Prostate gland (tissue), 2 donors: Measurements from ENCODE around the gene NYAP2. TPM values are rescaled to one million over a fixed set of nuclear protein-coding genes. Genes with fewer than 3 reads are reported as not detected.

Experiments
- DNase-seq: peaks from one replicate; pipeline ENCODE4 v3.0.0-alpha.2; 2019; ENCODE audit warnings: low spot score
- H3K27ac ChIP-seq, 2 donors: fragments of 200-600 bp; sonication (generic); 2 replicates each; pipeline ENCODE4 v1.5.1; 2017 to 2019
- H3K27me3 ChIP-seq: fragments of 200-600 bp; sonication (generic); replicated peaks from 2 replicates; pipeline ENCODE4 v1.5.1; 2019; ENCODE audit not compliant: insufficient read depth
- H3K36me3 ChIP-seq, 2 donors: fragments of 200-600 bp; sonication (generic); 1 replicate in 1 of 2; 2 replicates in 1 of 2; pipeline versions ENCODE4 v1.5.1 to v1.8.1; 2017 to 2019
- H3K4me1 ChIP-seq: fragments of 200-600 bp; sonication (generic); replicated peaks from 2 replicates; pipeline ENCODE4 v1.5.1; 2019
- H3K4me3 ChIP-seq, 2 donors: fragments of 200-600 bp; sonication (generic); 2 replicates each; pipeline ENCODE4 v1.5.1; 2017 to 2019
- H3K9me3 ChIP-seq: fragments of 200-600 bp; sonication (generic); 2 replicates; pipeline ENCODE4 v1.5.1; 2017
- CTCF ChIP-seq, 4 experiments: fragments of 200-600 bp in 2 of 4; fragments of 450-650 bp in 2 of 4; sonication (generic) in 2 of 4; IDR thresholded peaks; 1 replicate in 3 of 4; 2 replicates in 1 of 4; pipeline ENCODE4 v1.5.1; 2016 to 2019; ENCODE audit warnings: antibody characterized with exemption in 4 of 4, mild to moderate bottlenecking in 2 of 4, moderate library complexity in 2 of 4
- POLR2A ChIP-seq: fragments of 450-650 bp; IDR thresholded peaks from one replicate; pipeline ENCODE4 v1.6.1; 2016; ENCODE audit warnings: antibody characterized with exemption, mild to moderate bottlenecking
- POLR2AphosphoS5 ChIP-seq: sonication (generic); formaldehyde crosslinking; IDR thresholded peaks from one replicate; pipeline ENCODE4 v1.6.1; 2017; ENCODE audit warnings: antibody characterized with exemption
- WGBS: methylation state at CpG from one replicate; pipeline ENCODE4 v1.1.5; 2018; 5-methylcytosine and 5-hydroxymethylcytosine counted together
- intact Hi-C: fragments of 100-400 bp; cut with DNase I; formaldehyde crosslinking; loops from one replicate; pipeline ENCODE4 v1.14.2; 2022
- total RNA-seq, 2 donors: library from RNA; depleted of rRNA; stranded (reverse); fragments of >200 nt; gene quantifications; one replicate each; pipeline ENCODE4 v1.1.0, GENCODE V29; 2016

The NYAP2 gene
- total RNA-seq, 2 donors from 2014 or later, result 0.14 TPM; not detected in 1

- H3K4me1 ChIP-seq, result no peaks in the 10 kb centered on the region
- no peaks in the 10 kb centered on the region for H3K36me3 ChIP-seq
- TF ChIP-seq POLR2AphosphoS5 (no peak), POLR2A (no peak), CTCF (IDR thresholded peaks at IDR 0.05) (no peak)
- DNase-seq, result no peak
- H3K4me3 ChIP-seq, result no peak overlapping the region
- peaks cover 2% of the 10 kb centered on the region for H3K27me3 ChIP-seq
- H3K27ac ChIP-seq, result no peak overlapping the region
- intact Hi-C loops, result no loop called here
- no peaks in the 10 kb centered on the region for H3K9me3 ChIP-seq
- WGBS, result 91% methylated on average over 3 of the region's 3 CpGs
Measured at GRCh38 chr2:225484751-225485150, 85.2 kb downstream of the NYAP2 start.

- TF ChIP-seq CTCF (IDR thresholded peaks at IDR 0.05) (no peak), POLR2AphosphoS5 (no peak), POLR2A (no peak)
- WGBS, result 87% methylated on average over 3 of the region's 3 CpGs
- no peak overlapping the region for H3K4me3 ChIP-seq
- H3K27me3 ChIP-seq, result no peaks in the 10 kb centered on the region
- H3K27ac ChIP-seq, result no peak overlapping the region
- intact Hi-C loops, result no loop called here
- H3K9me3 ChIP-seq, result no peaks in the 10 kb centered on the region
- no peak for DNase-seq
- no peaks in the 10 kb centered on the region for H3K4me1 ChIP-seq
- H3K36me3 ChIP-seq, result no peaks in the 10 kb centered on the region
Measured at GRCh38 chr2:225486236-225486635, 86.7 kb downstream of the NYAP2 start.

GRCh38 chr2:225487878-225488416 lies 88.4 kb downstream of the NYAP2 start:
- no peaks in the 10 kb centered on the region for H3K4me1 ChIP-seq

GRCh38 chr2:225488743-225489142 lies 89.2 kb downstream of the NYAP2 start:
- H3K4me3 ChIP-seq, result no peak overlapping the region
- TF ChIP-seq POLR2A (no peak), CTCF (IDR thresholded peaks at IDR 0.05) (no peak)

More at GRCh38 chr2:225487878-225488416, 88.4 kb downstream of the NYAP2 start:
- no peak for DNase-seq
- Histone ChIP-seq H3K9me3 (no peaks in the 10 kb centered on the region), H3K36me3 (no peaks in the 10 kb centered on the region), H3K27me3 (no peaks in the 10 kb centered on the region), H3K27ac (no peak overlapping the region), H3K4me3 (no peak overlapping the region)
- no peak for TF ChIP-seq CTCF (IDR thresholded peaks at IDR 0.05)
- 20% methylated on average over 2 of the region's 2 CpGs for WGBS
- intact Hi-C loops, result no loop called here

GRCh38 chr2:225493420-225494099 lies 94.0 kb downstream of the NYAP2 start:
- WGBS, result 94% methylated on average over 5 of the region's 5 CpGs
- no peak overlapping the region for H3K4me3 ChIP-seq
- no peak overlapping the region for H3K27ac ChIP-seq
- no peaks in the 10 kb centered on the region for H3K9me3 ChIP-seq
- intact Hi-C loops, result no loop called here
- no peaks in the 10 kb centered on the region for H3K4me1 ChIP-seq
- no peaks in the 10 kb centered on the region for H3K36me3 ChIP-seq
- no peak for TF ChIP-seq POLR2A
- TF ChIP-seq POLR2AphosphoS5, result no peak
- no peak for TF ChIP-seq CTCF (IDR thresholded peaks at IDR 0.05)
- H3K27me3 ChIP-seq, result no peaks in the 10 kb centered on the region
- no peak for DNase-seq

More at GRCh38 chr2:225488743-225489142, 89.2 kb downstream of the NYAP2 start:
- Histone ChIP-seq H3K9me3 (no peaks in the 10 kb centered on the region), H3K27ac (no peak overlapping the region), H3K36me3 (no peaks in the 10 kb centered on the region), H3K27me3 (no peaks in the 10 kb centered on the region), H3K4me1 (no peaks in the 10 kb centered on the region)
- no peak for DNase-seq
- intact Hi-C loops, result no loop called here
- WGBS, result 94% methylated on average over 2 of the region's 2 CpGs
